K562 (cell line): Measurements from ENCODE around the gene PRELID1. TPM values are rescaled to one million over a fixed set of nuclear protein-coding genes. Genes with fewer than 3 reads are reported as not detected.

Source experiments
- ATAC-seq: fragments of 200-7000 bp; cut with Tn5 transposase; 3 replicates; pipeline ENCODE4 v1.9.1; 2020; ENCODE audit warnings: moderate library complexity
- BruUV-seq: library from RNA; stranded (reverse); fragments of 400-500 nt; replicated peaks from 2 replicates; lab custom pipeline; 2021; lab: Mats Ljungman, UMichigan
- CTCF ChIA-PET: fragments of 300-600 bp; formaldehyde crosslinking; extraction: SDS; loops from one replicate; lab custom pipeline; 2021; ENCODE audit warnings: low intra/inter-chr PET ratio; lab: Yijun Ruan, JAX
- POLR2A ChIA-PET: fragments of 300-600, 350-650 bp; sonication (Branson Sonifier 250); formaldehyde crosslinking; extraction: SDS; loops from one replicate; lab custom pipeline; 2021; ENCODE audit warnings: antibody characterized with exemption, inconsistent platforms; lab: Yijun Ruan, JAX
- DNase-seq, 4 experiments: peaks; one replicate each; pipeline versions ENCODE4 v3.0.0 to v3.0.0-alpha.2; 2011 to 2018; ENCODE audit warnings: low spot score in 3 of 4, mixed read lengths in 3 of 4; ENCODE audit errors: extremely low read depth in 1 of 4
- FAIRE-seq: peaks from 2 replicates; lab custom pipeline; 2011; peaks lifted over from hg19 to GRCh38; lab: Jason Lieb, UNC
- H2AFZ ChIP-seq: 2 replicates; pipeline ENCODE4 v1.6.0; 2011; ENCODE audit warnings: low read depth, low read length, control low read depth, inconsistent platforms
- H3K27ac ChIP-seq: fragments of 200-600 bp; 3 replicates; pipeline ENCODE4 v1.8.0; 2011; ENCODE audit warnings: low read depth, mild to moderate bottlenecking, control low read depth, inconsistent platforms, low read length, moderate library complexity, mixed read lengths; ENCODE audit errors: extremely low read depth
- H3K27me3 ChIP-seq, 2 experiments: fragments of 300-600 bp in 1 of 2; 2 replicates in 1 of 2; 3 replicates in 1 of 2; pipeline versions ENCODE4 v1.6.0 to v1.8.0; 2011; ENCODE audit warnings: inconsistent platforms in 2 of 2, low read length in 2 of 2, mild to moderate bottlenecking in 1 of 2, mixed read lengths in 1 of 2, moderate library complexity in 1 of 2; ENCODE audit not compliant: control insufficient read depth in 2 of 2, insufficient read depth in 2 of 2
- H3K36me3 ChIP-seq: fragments of 300-600 bp; 3 replicates; pipeline ENCODE4 v1.8.0; 2011; ENCODE audit warnings: mild to moderate bottlenecking, low read length, inconsistent platforms; ENCODE audit not compliant: control insufficient read depth, insufficient read depth
- H3K4me1 ChIP-seq, 2 experiments: fragments of 200-600 bp in 1 of 2; replicated peaks in 1 of 2; 2 replicates in 1 of 2; 3 replicates in 1 of 2; pipeline versions ENCODE4 v1.5.1 to v1.8.0; 2011; ENCODE audit warnings: inconsistent platforms in 2 of 2, low read length in 2 of 2, mild to moderate bottlenecking in 1 of 2, mixed read lengths in 1 of 2, moderate library complexity in 1 of 2; ENCODE audit not compliant: control insufficient read depth in 2 of 2, insufficient read depth in 2 of 2
- H3K4me2 ChIP-seq: 2 replicates; pipeline ENCODE4 v1.6.1; 2011; ENCODE audit warnings: low read length, control low read depth, inconsistent platforms, mixed read lengths; ENCODE audit not compliant: insufficient read depth
- H3K4me3 ChIP-seq: fragments of 200-600 bp; sonication (generic), shearing (Covaris generic); 2 replicates; pipeline ENCODE4 v1.5.1; 2016; ENCODE audit warnings: control low read depth, inconsistent platforms
- H3K79me2 ChIP-seq: fragments of 200-600 bp; 3 replicates; pipeline ENCODE4 v1.8.0; 2011; ENCODE audit warnings: low read length, inconsistent platforms; ENCODE audit not compliant: control insufficient read depth, insufficient read depth
- H3K9ac ChIP-seq, 2 experiments: 2 replicates each; pipeline versions ENCODE4 v1.6.0 to v1.6.1; 2011; ENCODE audit warnings: low read depth in 2 of 2, low read length in 2 of 2, control low read depth in 1 of 2, inconsistent platforms in 1 of 2, mild to moderate bottlenecking in 1 of 2, mixed read lengths in 1 of 2; ENCODE audit not compliant: insufficient read depth in 1 of 2
- H3K9me1 ChIP-seq: one replicate; pipeline ENCODE4 v1.6.0; 2011; ENCODE audit warnings: inconsistent platforms, mild to moderate bottlenecking, low read length, moderate library complexity; ENCODE audit not compliant: control insufficient read depth, insufficient read depth
- H3K9me3 ChIP-seq: replicated peaks from 2 replicates; pipeline ENCODE4 v1.5.1; 2011; ENCODE audit warnings: low read depth, low read length, inconsistent platforms; ENCODE audit not compliant: control insufficient read depth, insufficient read depth
- H4K20me1 ChIP-seq: replicated peaks from 2 replicates; pipeline ENCODE4 v1.6.1; 2011; ENCODE audit warnings: low read length, inconsistent platforms, mixed read lengths; ENCODE audit not compliant: control insufficient read depth, insufficient read depth
- ATF2 ChIP-seq: sonication (generic); formaldehyde crosslinking; IDR thresholded peaks from 2 replicates; pipeline ENCODE4 v1.8.1; 2022; ENCODE audit warnings: missing genetic modification reagents
- BRCA1 ChIP-seq, 2 experiments: fragments of 450-650 bp in 1 of 2; sonication (generic) in 1 of 2; formaldehyde crosslinking in 1 of 2; IDR thresholded peaks; 2 replicates each; pipeline versions ENCODE4 v1.5.0 to v1.6.1; 2017 to 2020; ENCODE audit warnings: mild to moderate bottlenecking in 1 of 2, missing genetic modification reagents in 1 of 2
- NFATC3 ChIP-seq: fragments of 450-650 bp; IDR thresholded peaks from 2 replicates; pipeline ENCODE4 v1.6.1; 2017; ENCODE audit warnings: mild to moderate bottlenecking
- TBL1XR1 ChIP-seq, 2 experiments: IDR thresholded peaks; 2 replicates each; pipeline ENCODE4 v1.6.1; 2012; ENCODE audit warnings: improper control_type of control experiment in 2 of 2, low read length in 2 of 2, mild to moderate bottlenecking in 1 of 2
- ZNF717 ChIP-seq: fragments of 250-450 bp; sonication (Bioruptor Pico); IDR thresholded peaks from 2 replicates; pipeline ENCODE4 v1.5.0; 2021
- WGBS: fragments of 100-300 bp; shearing (Covaris generic); methylation state at CpG from one replicate; pipeline ENCODE4 v1.1.6; 2016; ENCODE audit warnings: low coverage, mixed read lengths; ENCODE audit not compliant: insufficient coverage; ENCODE audit errors: missing lambda C conversion rate; 5-methylcytosine and 5-hydroxymethylcytosine counted together
- in situ Hi-C: fragments of 300-500 bp; cut with MboI; formaldehyde crosslinking; loops from 4 replicates; pipeline ENCODE4 v1.15.0; 2018; ENCODE audit warnings: inconsistent platforms, mixed read lengths
- intact Hi-C: fragments of 100-400 bp; cut with micrococcal nuclease; formaldehyde crosslinking; loops from 2 replicates; pipeline ENCODE4 v1.14.2; 2022
- polyA plus RNA-seq, 8 experiments: library from polyadenylated mRNA; depleted of rRNA in 4 of 8; stranded (reverse) in 5 of 8; unstranded in 3 of 8; fragments of >200 nt; fragmentation: Nextera tagmentation in 2 of 8; fragmentation: Illumina TruSeq in 1 of 8; extraction: Ambion mirVana in 2 of 8; extraction: Trizol in 1 of 8; gene quantifications; 2 replicates each; pipeline versions ENCODE4 v1.2.1 to v1.2.3, GENCODE V29; 2011 to 2014; ENCODE audit warnings: inconsistent platforms in 1 of 8, missing spikeins in 1 of 8
- total RNA-seq, 7 experiments: library from RNA; depleted of rRNA in 6 of 7; stranded (reverse); fragments of >200 nt in 6 of 7; fragmentation: Illumina TruSeq in 2 of 7; extraction: Trizol in 2 of 7; gene quantifications; 2 replicates each; pipeline versions ENCODE4 v1.2.1 to v1.2.3, GENCODE V29; 2011 to 2021; ENCODE audit warnings: low replicate concordance in 1 of 7

PRELID1 gene
- total and polyA plus RNA-seq, 9 of the 15 experiments (the other 6 are each of a cell fraction or from before 2014, with no cell fraction given), result 40.1 to 484 (median 340) TPM

DNA sequence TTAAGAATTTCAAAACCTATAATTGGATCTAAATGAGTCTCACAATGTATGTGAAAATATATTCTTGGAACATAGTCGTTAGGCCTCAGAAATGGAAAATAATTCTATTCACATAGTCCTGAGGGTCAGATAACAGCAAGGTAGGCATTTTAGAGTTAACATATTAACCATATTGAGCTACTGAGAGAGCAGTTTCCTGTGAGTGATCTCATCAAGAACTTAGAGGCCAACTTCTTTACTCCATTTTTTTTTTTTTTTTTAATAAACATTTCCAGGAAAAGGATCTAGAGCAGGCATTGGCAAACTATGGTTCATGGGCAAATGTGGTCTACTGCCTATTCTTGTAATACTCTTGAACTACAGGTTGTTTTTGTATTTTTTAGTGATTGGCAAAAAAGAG, 26.7 kb upstream of the PRELID1 start:
- H3K27me3 ChIP-seq, result no peaks in the 10 kb centered on the region
- no peaks in the 10 kb centered on the region for H4K20me1 ChIP-seq
- H3K4me1 ChIP-seq, result no peaks in the 10 kb centered on the region
- intact Hi-C loops (no loop called here), in situ Hi-C loops (no loop called here)
- H3K9me1 ChIP-seq, result no peaks in the 10 kb centered on the region
- no peak overlapping the region for H2AFZ ChIP-seq
- no peak for FAIRE-seq
- H3K4me2 ChIP-seq, result no peak overlapping the region
- WGBS, result 64% methylated on average over 1 of the region's 1 CpG
- no peak overlapping the region for H3K4me3 ChIP-seq
- CTCF ChIA-PET, result no interaction called here
- ATAC-seq, result no peak
- no TSS peak for BruUV-seq
- DNase-seq, result no peak
- H3K9ac ChIP-seq, result no peak overlapping the region
- TF ChIP-seq ATF2 (CRISPR knock-in tag), result no peak
- no peak for TF ChIP-seq TBL1XR1 (IDR thresholded peaks at IDR 0.05; ENCODE audit: low read length in 2 of 2)
- TF ChIP-seq BRCA1 (IDR thresholded peaks at IDR 0.05), result no peak
- no peak for TF ChIP-seq BRCA1 (CRISPR knock-in tag; IDR thresholded peaks at IDR 0.05)
- TF ChIP-seq NFATC3, result no peak
- no peak for TF ChIP-seq ZNF717 (CRISPR knock-in tag)
- TF ChIP-seq, all 486 proteins: peak for 0
- POLR2A ChIA-PET, result interaction anchor here (0.6 kb wide), 2 partner anchors 16 to 21 kb away, joined by 3 read pairs; no protein-coding TSS in a partner anchor
- Histone ChIP-seq H3K9me3 (no peaks in the 10 kb centered on the region), H3K36me3 (peaks cover 72% of the 10 kb centered on the region), H3K79me2 (no peaks in the 10 kb centered on the region), H3K27ac (no peak overlapping the region)
